ENCODE measurements around the gene TRPM4. TPM values are rescaled to one million over a fixed set of nuclear protein-coding genes. Genes with fewer than 3 reads are reported as not detected.

Gene TRPM4
- total and polyA plus RNA-seq, 4 donors = 8.1 to 31.2 (median 13.2) TPM

DNA sequence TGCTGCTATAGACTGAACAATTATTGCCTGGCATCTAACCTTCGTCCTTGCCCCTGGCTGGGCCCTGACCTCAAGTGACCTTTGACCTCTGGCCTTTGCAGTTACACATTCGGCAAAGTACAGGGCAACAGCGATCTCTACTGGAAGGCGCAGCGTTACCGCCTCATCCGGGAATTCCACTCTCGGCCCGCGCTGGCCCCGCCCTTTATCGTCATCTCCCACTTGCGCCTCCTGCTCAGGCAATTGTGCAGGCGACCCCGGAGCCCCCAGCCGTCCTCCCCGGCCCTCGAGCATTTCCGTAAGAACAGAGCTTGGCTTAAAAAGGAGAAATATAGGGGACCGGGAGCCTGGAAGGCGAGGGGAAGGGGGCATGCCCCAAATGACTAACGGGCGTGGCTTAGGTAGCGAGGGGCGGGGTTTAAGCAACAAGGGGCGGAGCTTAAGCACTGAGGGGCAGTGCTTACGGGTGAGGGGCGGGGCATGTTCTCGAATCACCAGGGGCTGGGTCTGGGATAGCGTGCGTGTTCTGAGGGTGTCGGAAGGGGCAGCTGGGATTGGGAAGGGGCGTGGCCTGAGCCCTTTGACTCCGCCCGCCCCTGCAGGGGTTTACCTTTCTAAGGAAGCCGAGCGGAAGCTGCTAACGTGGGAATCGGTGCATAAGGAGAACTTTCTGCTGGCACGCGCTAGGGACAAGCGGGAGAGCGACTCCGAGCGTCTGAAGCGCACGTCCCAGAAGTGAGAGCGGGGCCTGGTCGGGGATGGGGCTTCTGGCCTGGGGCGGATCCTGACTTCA is 52.7 kb downstream of the TRPM4 start (continued):
- TF ChIP-seq, protein P1, sequence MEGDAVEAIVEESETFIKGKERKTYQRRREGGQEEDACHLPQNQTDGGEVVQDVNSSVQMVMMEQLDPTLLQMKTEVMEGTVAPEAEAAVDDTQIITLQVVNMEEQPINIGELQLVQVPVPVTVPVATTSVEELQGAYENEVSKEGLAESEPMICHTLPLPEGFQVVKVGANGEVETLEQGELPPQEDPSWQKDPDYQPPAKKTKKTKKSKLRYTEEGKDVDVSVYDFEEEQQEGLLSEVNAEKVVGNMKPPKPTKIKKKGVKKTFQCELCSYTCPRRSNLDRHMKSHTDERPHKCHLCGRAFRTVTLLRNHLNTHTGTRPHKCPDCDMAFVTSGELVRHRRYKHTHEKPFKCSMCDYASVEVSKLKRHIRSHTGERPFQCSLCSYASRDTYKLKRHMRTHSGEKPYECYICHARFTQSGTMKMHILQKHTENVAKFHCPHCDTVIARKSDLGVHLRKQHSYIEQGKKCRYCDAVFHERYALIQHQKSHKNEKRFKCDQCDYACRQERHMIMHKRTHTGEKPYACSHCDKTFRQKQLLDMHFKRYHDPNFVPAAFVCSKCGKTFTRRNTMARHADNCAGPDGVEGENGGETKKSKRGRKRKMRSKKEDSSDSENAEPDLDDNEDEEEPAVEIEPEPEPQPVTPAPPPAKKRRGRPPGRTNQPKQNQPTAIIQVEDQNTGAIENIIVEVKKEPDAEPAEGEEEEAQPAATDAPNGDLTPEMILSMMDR (IDR thresholded peaks at IDR 0.05; ENCODE audit: low read depth, low read length, missing input control) = peak; percentile 40
- TF ChIP-seq FOXA2 (IDR thresholded peaks at IDR 0.05) (peak; percentile 16), EGR1 (IDR thresholded peaks at IDR 0.05; ENCODE audit: low read depth in 2 of 2) (peak in 1 of 2 donors; percentile 6)

- H3K9ac ChIP-seq (ENCODE audit: low read depth in 1 of 2, low read length in 2 of 2) = peak overlapping the region in 1 of 2 donors; percentile 36
- peak overlapping the region; percentile 57 to 70 (median 65) for H3K4me3 ChIP-seq (ENCODE audit: low read depth in 1 of 3, low read length in 3 of 3)
- peaks cover 0 to 2% (median 0%) of the 10 kb centered on the region in 4 donors for H3K36me3 ChIP-seq (ENCODE audit: control insufficient read depth in 4 of 4, insufficient read depth in 3 of 4, low read depth in 1 of 4, low read length in 3 of 4)
- no peaks in the 10 kb centered on the region for H3K9me3 ChIP-seq (ENCODE audit: control insufficient read depth in 4 of 4, low read length in 3 of 4)
- 41% methylated on average over 19 of the region's 19 CpGs for WGBS
- no peak for TF ChIP-seq JUND (IDR thresholded peaks at IDR 0.05)
- TF ChIP-seq HNF4A (conservative IDR thresholded peaks at IDR 0.05) = peak; percentile 43 to 58
- TF ChIP-seq, protein P2, sequence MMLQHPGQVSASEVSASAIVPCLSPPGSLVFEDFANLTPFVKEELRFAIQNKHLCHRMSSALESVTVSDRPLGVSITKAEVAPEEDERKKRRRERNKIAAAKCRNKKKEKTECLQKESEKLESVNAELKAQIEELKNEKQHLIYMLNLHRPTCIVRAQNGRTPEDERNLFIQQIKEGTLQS (IDR thresholded peaks at IDR 0.05) = no peak
- TF ChIP-seq, protein P1 (IDR thresholded peaks at IDR 0.05; ENCODE audit: low read depth, low read length, missing input control) = no peak
- no peak for TF ChIP-seq HNF4G (IDR thresholded peaks at IDR 0.05)
- H3K27me3 ChIP-seq (ENCODE audit: control insufficient read depth in 4 of 4, insufficient read depth in 4 of 4, low read length in 3 of 4) = no peaks in the 10 kb centered on the region
- H3K27ac ChIP-seq (ENCODE audit: low read depth in 1 of 2, low read length in 2 of 2) = peak overlapping the region; percentile 81 to 91
- peaks cover 5 to 13% (median 8%) of the 10 kb centered on the region in 4 donors for H3K4me1 ChIP-seq (ENCODE audit: control insufficient read depth in 4 of 4, insufficient read depth in 4 of 4, low read length in 3 of 4)
- DNase-seq (ENCODE audit: low spot score) = no peak
Measured at GRCh38 chr19:49210901-49211451, 53.4 kb downstream of the TRPM4 start.

DNA sequence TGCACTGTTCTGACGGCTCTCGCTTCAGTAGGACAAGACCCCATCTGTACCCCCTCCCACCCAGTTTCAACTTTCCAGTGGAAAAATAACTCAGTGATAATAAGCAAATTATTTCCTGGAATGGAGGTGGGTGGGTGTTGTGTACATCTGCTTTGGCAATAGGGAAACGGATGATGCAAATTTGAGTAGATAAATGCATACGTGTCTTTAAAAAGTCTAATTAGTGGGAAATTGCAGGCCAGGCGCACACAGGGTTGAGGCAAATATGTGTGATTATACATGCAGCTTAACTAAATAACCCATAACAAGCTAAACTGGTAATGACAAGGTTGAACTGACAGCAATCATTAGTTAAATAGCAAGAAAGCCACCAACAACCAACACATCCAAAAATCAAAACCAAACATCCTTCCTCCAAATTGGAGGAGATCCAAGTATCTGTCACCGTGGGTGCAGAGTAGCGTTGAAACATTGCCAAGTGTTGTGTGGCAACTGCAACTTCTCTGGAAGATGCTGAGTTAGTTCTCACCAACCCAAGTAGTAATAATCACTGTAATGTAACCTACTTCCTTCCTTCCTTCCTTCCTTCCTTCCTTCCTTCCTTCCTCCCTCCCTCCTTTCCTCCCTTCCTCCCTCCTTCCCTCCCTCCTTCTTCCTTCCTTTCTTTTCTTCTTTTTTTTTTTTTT is 54.6 kb downstream of the TRPM4 start:
- Histone ChIP-seq H3K4me3 (ENCODE audit: low read depth in 1 of 3, low read length in 3 of 3) (no peak overlapping the region), H3K4me1 (ENCODE audit: control insufficient read depth in 4 of 4, insufficient read depth in 4 of 4, low read length in 3 of 4) (peaks cover 5 to 13% (median 8%) of the 10 kb centered on the region in 4 donors), H3K9ac (ENCODE audit: low read depth in 1 of 2, low read length in 2 of 2) (no peak overlapping the region), H3K36me3 (ENCODE audit: control insufficient read depth in 4 of 4, insufficient read depth in 3 of 4, low read depth in 1 of 4, low read length in 3 of 4) (peaks cover 0 to 2% (median 0%) of the 10 kb centered on the region in 4 donors), H3K9me3 (ENCODE audit: control insufficient read depth in 4 of 4, low read length in 3 of 4) (no peaks in the 10 kb centered on the region), H3K27ac (ENCODE audit: low read depth in 1 of 2, low read length in 2 of 2) (no peak overlapping the region), H3K27me3 (ENCODE audit: control insufficient read depth in 4 of 4, insufficient read depth in 4 of 4, low read length in 3 of 4) (no peaks in the 10 kb centered on the region)
- DNase-seq (ENCODE audit: low spot score) = no peak
- WGBS = 59% methylated on average over 7 of the region's 7 CpGs
- TF ChIP-seq HNF4G (IDR thresholded peaks at IDR 0.05) (no peak), TAF1 (conservative IDR thresholded peaks at IDR 0.05) (no peak), YY1 (IDR thresholded peaks at IDR 0.05) (no peak), EGR1 (IDR thresholded peaks at IDR 0.05; ENCODE audit: low read depth in 2 of 2) (no peak), JUND (IDR thresholded peaks at IDR 0.05) (no peak), ZBTB33 (IDR thresholded peaks at IDR 0.05) (no peak), RAD21 (IDR thresholded peaks at IDR 0.05) (no peak), SP1 (IDR thresholded peaks at IDR 0.05) (no peak), HNF4A (conservative IDR thresholded peaks at IDR 0.05) (no peak)
- TF ChIP-seq, protein P3, sequence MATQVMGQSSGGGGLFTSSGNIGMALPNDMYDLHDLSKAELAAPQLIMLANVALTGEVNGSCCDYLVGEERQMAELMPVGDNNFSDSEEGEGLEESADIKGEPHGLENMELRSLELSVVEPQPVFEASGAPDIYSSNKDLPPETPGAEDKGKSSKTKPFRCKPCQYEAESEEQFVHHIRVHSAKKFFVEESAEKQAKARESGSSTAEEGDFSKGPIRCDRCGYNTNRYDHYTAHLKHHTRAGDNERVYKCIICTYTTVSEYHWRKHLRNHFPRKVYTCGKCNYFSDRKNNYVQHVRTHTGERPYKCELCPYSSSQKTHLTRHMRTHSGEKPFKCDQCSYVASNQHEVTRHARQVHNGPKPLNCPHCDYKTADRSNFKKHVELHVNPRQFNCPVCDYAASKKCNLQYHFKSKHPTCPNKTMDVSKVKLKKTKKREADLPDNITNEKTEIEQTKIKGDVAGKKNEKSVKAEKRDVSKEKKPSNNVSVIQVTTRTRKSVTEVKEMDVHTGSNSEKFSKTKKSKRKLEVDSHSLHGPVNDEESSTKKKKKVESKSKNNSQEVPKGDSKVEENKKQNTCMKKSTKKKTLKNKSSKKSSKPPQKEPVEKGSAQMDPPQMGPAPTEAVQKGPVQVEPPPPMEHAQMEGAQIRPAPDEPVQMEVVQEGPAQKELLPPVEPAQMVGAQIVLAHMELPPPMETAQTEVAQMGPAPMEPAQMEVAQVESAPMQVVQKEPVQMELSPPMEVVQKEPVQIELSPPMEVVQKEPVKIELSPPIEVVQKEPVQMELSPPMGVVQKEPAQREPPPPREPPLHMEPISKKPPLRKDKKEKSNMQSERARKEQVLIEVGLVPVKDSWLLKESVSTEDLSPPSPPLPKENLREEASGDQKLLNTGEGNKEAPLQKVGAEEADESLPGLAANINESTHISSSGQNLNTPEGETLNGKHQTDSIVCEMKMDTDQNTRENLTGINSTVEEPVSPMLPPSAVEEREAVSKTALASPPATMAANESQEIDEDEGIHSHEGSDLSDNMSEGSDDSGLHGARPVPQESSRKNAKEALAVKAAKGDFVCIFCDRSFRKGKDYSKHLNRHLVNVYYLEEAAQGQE (IDR thresholded peaks at IDR 0.05) = no peak
- TF ChIP-seq, protein P2 (IDR thresholded peaks at IDR 0.05) = no peak

Measured in liver (tissue), 9 donors.